Peyer's patch (tissue), 4 donors: ENCODE measurements around the gene SYNJ1. TPM values are rescaled to one million over a fixed set of nuclear protein-coding genes. Genes with fewer than 3 reads are reported as not detected.

Source experiments
- DNase-seq, 3 donors: peaks; one replicate each; pipeline ENCODE4 v3.0.0-alpha.2; 2017 to 2019
- H3K27ac ChIP-seq, 4 donors: fragments of 200-600 bp; sonication (generic); one replicate each; pipeline ENCODE4 v1.5.1; 2016 to 2019
- H3K27me3 ChIP-seq, 2 donors: fragments of 200-600 bp; sonication (generic); one replicate each; pipeline ENCODE4 v1.5.1; 2019
- H3K36me3 ChIP-seq, 3 donors: fragments of 200-600 bp; sonication (generic); one replicate each; pipeline ENCODE4 v1.5.1; 2016 to 2019
- H3K4me1 ChIP-seq, 4 donors: fragments of 200-600 bp; sonication (generic); one replicate each; pipeline ENCODE4 v1.5.1; 2016 to 2019
- H3K4me3 ChIP-seq, 4 donors: fragments of 200-600 bp; sonication (generic); 1 replicate in 3 of 4; 2 replicates in 1 of 4; pipeline ENCODE4 v1.5.1; 2016 to 2019; ENCODE audit warnings: mild to moderate bottlenecking in 1 of 4
- H3K9me3 ChIP-seq, 4 donors: fragments of 200-600 bp; sonication (generic); one replicate each; pipeline ENCODE4 v1.5.1; 2016 to 2019; ENCODE audit warnings: mild to moderate bottlenecking in 1 of 4
- POLR2A ChIP-seq, 2 donors: fragments of 450-650 bp; IDR thresholded peaks; one replicate each; pipeline ENCODE4 v1.5.1; 2017; ENCODE audit warnings: antibody characterized with exemption in 2 of 2, mild to moderate bottlenecking in 2 of 2, moderate library complexity in 2 of 2
- total RNA-seq, 4 donors: library from RNA; depleted of rRNA; stranded (reverse); fragments of >200 nt; gene quantifications; one replicate each; pipeline ENCODE4 v1.1.0, GENCODE V29; 2016
- TF ChIP-seq, protein P1 (sequence below), 6 experiments: fragments of 450-650 bp in 4 of 6; fragments of 200-600 bp in 2 of 6; sonication (generic) in 1 of 6; IDR thresholded peaks; one replicate each; pipeline ENCODE4 v1.5.1; 2017 to 2019; ENCODE audit warnings: antibody characterized with exemption in 6 of 6, mild to moderate bottlenecking in 3 of 6, moderate library complexity in 1 of 6

Gene SYNJ1
- total RNA-seq, 4 donors from 2014 or later, result 13.5 to 45.4 (median 16.1) TPM

DNA sequence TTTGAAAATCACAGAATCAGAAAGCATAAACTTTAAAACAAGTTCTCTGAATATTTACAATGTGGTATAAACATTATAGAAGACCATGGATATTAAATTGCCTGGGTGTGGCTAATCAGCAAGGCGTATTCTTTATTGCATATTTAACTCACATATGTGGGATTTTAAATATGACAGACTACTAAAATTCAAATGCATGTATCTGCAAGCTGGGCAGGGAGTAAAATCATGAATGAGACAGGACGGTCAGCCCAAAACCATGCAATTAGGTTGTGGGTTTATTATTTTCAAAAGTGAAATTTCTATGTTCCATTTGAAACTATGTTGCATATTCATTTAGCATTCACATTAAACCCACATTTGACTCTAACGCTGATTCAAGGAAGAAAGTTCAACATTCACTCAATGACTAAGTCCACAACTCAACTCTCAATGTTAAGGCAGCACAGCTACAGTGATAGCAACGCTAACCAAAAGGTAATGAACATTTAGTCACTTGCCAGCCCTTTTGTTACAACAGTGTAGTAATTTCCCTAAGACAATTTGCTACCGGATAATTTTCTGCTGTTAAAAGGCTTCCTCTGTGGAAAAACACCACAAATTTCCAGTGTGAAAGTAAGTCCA lies 6.3 kb upstream of the SYNJ1 start:
- TF ChIP-seq POLR2A (IDR thresholded peaks at IDR 0.05), result no peak
- TF ChIP-seq, protein P1, sequence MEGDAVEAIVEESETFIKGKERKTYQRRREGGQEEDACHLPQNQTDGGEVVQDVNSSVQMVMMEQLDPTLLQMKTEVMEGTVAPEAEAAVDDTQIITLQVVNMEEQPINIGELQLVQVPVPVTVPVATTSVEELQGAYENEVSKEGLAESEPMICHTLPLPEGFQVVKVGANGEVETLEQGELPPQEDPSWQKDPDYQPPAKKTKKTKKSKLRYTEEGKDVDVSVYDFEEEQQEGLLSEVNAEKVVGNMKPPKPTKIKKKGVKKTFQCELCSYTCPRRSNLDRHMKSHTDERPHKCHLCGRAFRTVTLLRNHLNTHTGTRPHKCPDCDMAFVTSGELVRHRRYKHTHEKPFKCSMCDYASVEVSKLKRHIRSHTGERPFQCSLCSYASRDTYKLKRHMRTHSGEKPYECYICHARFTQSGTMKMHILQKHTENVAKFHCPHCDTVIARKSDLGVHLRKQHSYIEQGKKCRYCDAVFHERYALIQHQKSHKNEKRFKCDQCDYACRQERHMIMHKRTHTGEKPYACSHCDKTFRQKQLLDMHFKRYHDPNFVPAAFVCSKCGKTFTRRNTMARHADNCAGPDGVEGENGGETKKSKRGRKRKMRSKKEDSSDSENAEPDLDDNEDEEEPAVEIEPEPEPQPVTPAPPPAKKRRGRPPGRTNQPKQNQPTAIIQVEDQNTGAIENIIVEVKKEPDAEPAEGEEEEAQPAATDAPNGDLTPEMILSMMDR (IDR thresholded peaks at IDR 0.05), result no peak
- no peak overlapping the region for H3K27ac ChIP-seq
- peaks cover 0 to 45% (median 0%) of the 10 kb centered on the region in 3 donors for H3K36me3 ChIP-seq
- no peak for DNase-seq
- H3K4me1 ChIP-seq, result no peaks in the 10 kb centered on the region
- no peak overlapping the region for H3K4me3 ChIP-seq
- H3K27me3 ChIP-seq, result no peaks in the 10 kb centered on the region
- H3K9me3 ChIP-seq, result no peaks in the 10 kb centered on the region

DNA sequence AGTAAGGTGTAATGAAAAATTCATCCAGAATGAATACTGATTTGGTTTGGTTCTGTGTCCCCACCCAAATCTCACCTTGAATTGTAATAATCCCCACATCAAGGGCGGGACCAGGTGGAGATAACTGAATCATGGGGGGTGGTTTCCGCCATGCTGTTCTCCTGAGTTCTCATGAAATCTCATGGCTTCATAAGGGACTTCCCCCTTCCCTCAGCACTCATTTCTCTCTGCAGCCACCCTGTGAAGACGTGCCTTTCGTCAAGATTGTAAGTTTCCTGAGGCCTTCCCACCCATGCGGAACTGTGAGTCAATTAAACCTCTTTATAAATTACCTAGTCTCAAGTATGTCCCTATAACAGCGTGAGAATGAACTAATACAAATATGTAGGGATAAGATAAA lies 5.5 kb upstream of the SYNJ1 start:
- TF ChIP-seq, protein P1 (IDR thresholded peaks at IDR 0.05), result no peak
- TF ChIP-seq POLR2A (IDR thresholded peaks at IDR 0.05), result no peak
- Histone ChIP-seq H3K4me1 (peaks cover 0 to 6% (median 3%) of the 10 kb centered on the region in 4 donors), H3K27ac (no peak overlapping the region), H3K27me3 (no peaks in the 10 kb centered on the region), H3K4me3 (no peak overlapping the region), H3K9me3 (no peaks in the 10 kb centered on the region), H3K36me3 (peaks cover 0 to 40% (median 0%) of the 10 kb centered on the region in 3 donors)
- no peak for DNase-seq

DNA sequence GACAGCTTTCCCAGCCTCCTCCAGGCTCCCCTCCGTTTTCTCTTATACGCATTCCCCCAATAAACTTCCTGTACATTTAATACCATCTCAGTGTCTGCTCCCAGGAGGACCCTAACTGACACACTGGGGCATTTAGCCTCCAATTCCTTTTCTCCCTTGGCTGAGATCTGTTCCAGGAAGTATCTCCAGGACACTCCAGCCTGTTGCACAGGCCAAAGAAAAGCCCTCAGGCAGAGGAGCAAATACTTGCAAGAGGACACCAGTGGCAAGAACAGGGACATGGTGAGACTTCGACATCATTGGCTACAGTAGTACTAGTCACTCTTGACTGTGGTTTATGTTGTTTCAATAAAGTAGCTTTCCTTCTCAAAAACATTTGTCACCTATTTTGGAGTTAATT lies 4.7 kb upstream of the SYNJ1 start:
- TF ChIP-seq POLR2A (IDR thresholded peaks at IDR 0.05), result no peak
- TF ChIP-seq, protein P1 (IDR thresholded peaks at IDR 0.05), result no peak
- peaks cover 0 to 7% (median 3%) of the 10 kb centered on the region in 4 donors for H3K4me1 ChIP-seq
- no peak for DNase-seq
- no peak overlapping the region for H3K27ac ChIP-seq
- no peak overlapping the region for H3K4me3 ChIP-seq
- no peaks in the 10 kb centered on the region for H3K9me3 ChIP-seq
- no peaks in the 10 kb centered on the region for H3K27me3 ChIP-seq
- H3K36me3 ChIP-seq, result peaks cover 0 to 36% (median 0%) of the 10 kb centered on the region in 3 donors

DNA sequence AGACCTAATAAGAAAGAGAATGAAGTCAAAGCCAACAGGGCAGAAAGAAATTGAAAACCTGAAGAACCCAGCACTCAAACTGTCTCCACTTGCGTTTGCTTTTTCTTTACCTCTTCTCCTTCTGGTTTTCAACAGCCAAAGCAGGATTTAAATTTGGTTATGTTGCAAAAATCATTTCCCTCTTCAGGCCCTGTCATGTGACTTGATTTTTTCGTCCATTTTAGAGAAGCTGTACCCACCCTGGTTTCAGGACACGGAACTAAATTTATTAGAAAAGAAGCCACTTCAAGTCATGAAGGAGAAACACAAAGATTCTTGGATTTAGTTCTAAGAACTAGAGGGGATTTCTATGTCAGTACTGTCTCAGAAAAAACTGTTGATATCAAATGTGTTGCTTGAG lies 1.0 kb upstream of the SYNJ1 start:
- H3K4me3 ChIP-seq, result peak overlapping the region in 3 of 4 donors; percentile 84 to 94 (median 91)

DNA sequence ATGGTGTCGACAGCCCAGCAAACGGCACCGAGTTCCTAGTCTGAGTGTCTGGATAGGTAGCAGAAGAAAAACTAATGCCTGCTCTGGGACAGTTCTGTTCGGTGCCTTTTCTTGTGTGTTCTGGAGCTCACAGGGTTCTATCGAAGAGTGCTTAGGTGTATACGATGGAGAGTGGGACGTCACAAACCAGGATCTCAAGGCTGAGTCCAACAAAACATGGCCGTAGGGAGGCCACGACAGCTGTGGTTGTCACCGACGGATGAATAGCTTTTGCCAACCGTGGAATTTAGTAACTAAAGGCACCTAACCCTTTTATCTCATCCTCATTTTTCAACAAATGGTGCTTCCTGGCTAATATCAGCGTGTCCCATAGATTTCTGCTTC lies 635 bp upstream of the SYNJ1 start:
- peak overlapping the region; percentile 72 to 92 (median 89) for H3K27ac ChIP-seq
- peaks cover 0 to 20% (median 3%) of the 10 kb centered on the region in 4 donors for H3K4me1 ChIP-seq
- no peak for DNase-seq
- H3K4me3 ChIP-seq, result peak overlapping the region; percentile 66 to 94 (median 88)
- H3K36me3 ChIP-seq, result peaks cover 0 to 7% (median 0%) of the 10 kb centered on the region in 3 donors
- H3K27me3 ChIP-seq, result no peaks in the 10 kb centered on the region
- no peak for TF ChIP-seq POLR2A (IDR thresholded peaks at IDR 0.05)
- TF ChIP-seq, protein P1 (IDR thresholded peaks at IDR 0.05), result no peak
- no peaks in the 10 kb centered on the region for H3K9me3 ChIP-seq

More for the DNA sequence above, 1.0 kb upstream of the SYNJ1 start:
- no peak for DNase-seq
- TF ChIP-seq, protein P1 (IDR thresholded peaks at IDR 0.05), result no peak
- TF ChIP-seq POLR2A (IDR thresholded peaks at IDR 0.05), result no peak
- Histone ChIP-seq H3K9me3 (no peaks in the 10 kb centered on the region), H3K36me3 (peaks cover 0 to 7% (median 0%) of the 10 kb centered on the region in 3 donors), H3K27me3 (no peaks in the 10 kb centered on the region), H3K27ac (peak overlapping the region in 3 of 4 donors; percentile 72 to 92 (median 91)), H3K4me1 (peaks cover 0 to 20% (median 3%) of the 10 kb centered on the region in 4 donors)
